Measurements from ENCODE around the gene LRRC39.

DNA sequence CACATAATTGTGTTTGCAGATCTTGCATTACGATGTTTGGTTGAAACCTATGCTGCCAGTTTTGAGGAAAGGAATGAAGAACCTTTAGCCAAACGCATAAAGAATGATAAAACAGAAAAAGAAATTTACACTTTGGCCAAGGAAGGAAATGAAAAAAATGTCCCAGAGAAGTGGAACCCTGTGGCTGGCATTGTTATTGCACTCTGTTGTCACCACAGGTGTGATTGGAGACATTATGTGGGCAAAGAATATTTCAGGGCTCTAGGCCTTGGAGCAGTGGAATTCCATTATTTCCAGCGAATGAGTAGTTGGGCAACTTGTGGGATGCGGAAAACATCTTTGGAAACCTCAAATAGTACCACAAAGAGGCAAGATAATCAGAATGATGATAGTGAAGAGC is 30.2 kb downstream of the LRRC39 start:
- TF ChIP-seq POLR2A (IDR thresholded peaks at IDR 0.05): no peak
- TF ChIP-seq, protein P1, sequence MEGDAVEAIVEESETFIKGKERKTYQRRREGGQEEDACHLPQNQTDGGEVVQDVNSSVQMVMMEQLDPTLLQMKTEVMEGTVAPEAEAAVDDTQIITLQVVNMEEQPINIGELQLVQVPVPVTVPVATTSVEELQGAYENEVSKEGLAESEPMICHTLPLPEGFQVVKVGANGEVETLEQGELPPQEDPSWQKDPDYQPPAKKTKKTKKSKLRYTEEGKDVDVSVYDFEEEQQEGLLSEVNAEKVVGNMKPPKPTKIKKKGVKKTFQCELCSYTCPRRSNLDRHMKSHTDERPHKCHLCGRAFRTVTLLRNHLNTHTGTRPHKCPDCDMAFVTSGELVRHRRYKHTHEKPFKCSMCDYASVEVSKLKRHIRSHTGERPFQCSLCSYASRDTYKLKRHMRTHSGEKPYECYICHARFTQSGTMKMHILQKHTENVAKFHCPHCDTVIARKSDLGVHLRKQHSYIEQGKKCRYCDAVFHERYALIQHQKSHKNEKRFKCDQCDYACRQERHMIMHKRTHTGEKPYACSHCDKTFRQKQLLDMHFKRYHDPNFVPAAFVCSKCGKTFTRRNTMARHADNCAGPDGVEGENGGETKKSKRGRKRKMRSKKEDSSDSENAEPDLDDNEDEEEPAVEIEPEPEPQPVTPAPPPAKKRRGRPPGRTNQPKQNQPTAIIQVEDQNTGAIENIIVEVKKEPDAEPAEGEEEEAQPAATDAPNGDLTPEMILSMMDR (IDR thresholded peaks at IDR 0.05): peak in 1 of 6 experiments; percentile 20

All from esophagus squamous epithelium (tissue), 4 donors.